Activated T-helper 9 cell treated with anti-CD3 and anti-CD28 coated beads, Interleukin-2, amount 50 U/mL, for 16 hours (primary cell): ENCODE results near the gene MILR1.
"Not testable (repeated sequence)": the region's sequence is repeated elsewhere in the genome, so short reads cannot be mapped to it uniquely, and the experiment has no call there.

Experiments
- DNase-seq: peaks from one replicate; pipeline ENCODE4 v3.0.0-alpha.2; 2020; ENCODE audit warnings: low read depth

MILR1 gene

GRCh38 chr17:64428406-64428805, 20.5 kb upstream of the MILR1 start:
- no peak for DNase-seq

- DNase-seq: not testable (repeated sequence)
Measured at GRCh38 chr17:64430036-64430435, 18.9 kb upstream of the MILR1 start.

GRCh38 chr17:64431534-64431933, 17.4 kb upstream of the MILR1 start:
- no peak for DNase-seq

GRCh38 chr17:64437944-64438525, 10.9 kb upstream of the MILR1 start:
- no peak for DNase-seq

GRCh38 chr17:64439521-64439920, 9.4 kb upstream of the MILR1 start:
- not testable (repeated sequence) for DNase-seq

- no peak for DNase-seq
Measured at GRCh38 chr17:64439956-64440355, 9.0 kb upstream of the MILR1 start.

GRCh38 chr17:64441772-64442540, 7.0 kb upstream of the MILR1 start:
- no peak for DNase-seq

- DNase-seq: no peak
Measured at GRCh38 chr17:64442541-64442971, 6.4 kb upstream of the MILR1 start.

GRCh38 chr17:64443086-64443760, 5.7 kb upstream of the MILR1 start:
- no peak for DNase-seq

GRCh38 chr17:64447526-64447925, 1.4 kb upstream of the MILR1 start:
- no peak for DNase-seq

- DNase-seq: no peak
Measured at GRCh38 chr17:64449545-64449944, 630 bp downstream of the MILR1 start.

- DNase-seq: no peak
Measured at GRCh38 chr17:64455993-64456885, 7.3 kb downstream of the MILR1 start.

GRCh38 chr17:64457156-64457555, 8.2 kb downstream of the MILR1 start:
- DNase-seq: no peak

- no peak for DNase-seq
Measured at GRCh38 chr17:64458756-64459155, 9.8 kb downstream of the MILR1 start.

GRCh38 chr17:64459284-64459747, 10.4 kb downstream of the MILR1 start:
- no peak for DNase-seq

- DNase-seq: not testable (repeated sequence)
Measured at GRCh38 chr17:64459818-64460217, 10.9 kb downstream of the MILR1 start.

GRCh38 chr17:64460955-64461354, 12.0 kb downstream of the MILR1 start:
- no peak for DNase-seq

GRCh38 chr17:64461788-64462187, 12.9 kb downstream of the MILR1 start:
- DNase-seq: no peak

GRCh38 chr17:64466019-64466735, 17.3 kb downstream of the MILR1 start:
- DNase-seq: no peak

GRCh38 chr17:64466834-64467233, 17.9 kb downstream of the MILR1 start:
- not testable (repeated sequence) for DNase-seq

- no peak for DNase-seq
Measured at GRCh38 chr17:64470625-64471024, 21.7 kb downstream of the MILR1 start.
